PC-9 (cell line): ENCODE data around the gene ZSCAN1. TPM values are rescaled to one million over a fixed set of nuclear protein-coding genes. Genes with fewer than 3 reads are reported as not detected.
A peak's percentile ranks its signal among the peaks of the same experiment; 100 is the strongest.

Experiments used
- BruUV-seq: library from RNA; stranded (reverse); fragments of 400-500 nt; replicated peaks from 2 replicates; lab custom pipeline; 2021; lab: Mats Ljungman, UMichigan
- CTCF ChIA-PET: fragments of 300-600 bp; sonication (Branson Sonifier 250); formaldehyde crosslinking; loops from one replicate; lab custom pipeline; 2022; ENCODE audit warnings: antibody characterized with exemption; lab: Charles Lee
- POLR2A ChIA-PET: fragments of 300-600 bp; sonication (Branson Sonifier 250); formaldehyde crosslinking; loops from one replicate; lab custom pipeline; 2022; ENCODE audit warnings: antibody characterized with exemption; ENCODE audit not compliant: unreplicated experiment; lab: Charles Lee
- DNase-seq, 2 experiments: peaks; one replicate each; pipeline versions ENCODE4 v3.0.0 to v3.0.0-alpha.2; 2015 to 2022; ENCODE audit warnings: mixed read lengths in 1 of 2
- H2AFZ ChIP-seq: fragments of 200-600 bp; sonication (generic); 2 replicates; pipeline ENCODE4 v1.8.1; 2017; ENCODE audit warnings: antibody characterized with exemption
- H3F3A ChIP-seq: fragments of 200-600 bp; sonication (generic); 2 replicates; pipeline ENCODE4 v1.8.1; 2017; ENCODE audit warnings: antibody characterized with exemption, mild to moderate bottlenecking, low read depth; ENCODE audit not compliant: insufficient read depth
- H3K27ac ChIP-seq: fragments of 200-600 bp; sonication (generic); 2 replicates; pipeline ENCODE4 v1.6.1; 2016; ENCODE audit warnings: mixed run types
- H3K27me3 ChIP-seq: fragments of 200-600 bp; sonication (generic); 2 replicates; pipeline ENCODE4 v1.6.1; 2016; ENCODE audit warnings: low read depth, mixed run types; ENCODE audit not compliant: insufficient read depth
- H3K36me3 ChIP-seq: fragments of 200-600 bp; sonication (generic); 2 replicates; pipeline ENCODE4 v1.6.1; 2016; ENCODE audit warnings: low read depth, mixed run types
- H3K4me1 ChIP-seq: fragments of 200-600 bp; sonication (generic); replicated peaks from 2 replicates; pipeline ENCODE4 v1.6.1; 2016; ENCODE audit warnings: mixed run types; ENCODE audit not compliant: insufficient read depth
- H3K4me2 ChIP-seq: fragments of 200-600 bp; sonication (generic); 2 replicates; pipeline ENCODE4 v1.6.1; 2017; ENCODE audit warnings: mixed run types
- H3K4me3 ChIP-seq: fragments of 200-600 bp; sonication (generic); 2 replicates; pipeline ENCODE4 v1.6.1; 2016; ENCODE audit warnings: mixed run types
- H3K79me2 ChIP-seq: fragments of 200-600 bp; sonication (generic); 2 replicates; pipeline ENCODE4 v1.6.1; 2017; ENCODE audit warnings: low read depth, mixed run types
- H3K9me2 ChIP-seq: fragments of 200-600 bp; sonication (generic); 2 replicates; pipeline ENCODE4 v1.8.1; 2017; ENCODE audit warnings: mild to moderate bottlenecking; ENCODE audit not compliant: insufficient read depth
- H3K9me3 ChIP-seq: fragments of 200-600 bp; sonication (generic); 2 replicates; pipeline ENCODE4 v1.8.1; 2016; ENCODE audit warnings: low read depth; ENCODE audit not compliant: insufficient read depth
- H4K20me1 ChIP-seq: fragments of 200-600 bp; sonication (generic); 2 replicates; pipeline ENCODE4 v1.8.1; 2017; ENCODE audit not compliant: insufficient read depth
- CTCF ChIP-seq: fragments of 200-600 bp; sonication (generic); conservative IDR thresholded peaks from 2 replicates; pipeline ENCODE4 v1.6.1; 2017; ENCODE audit warnings: mixed run types, antibody characterized with exemption, mild to moderate bottlenecking, moderate library complexity
- EZH2 ChIP-seq: fragments of 200-600 bp; sonication (generic); IDR thresholded peaks from 2 replicates; pipeline ENCODE4 v1.8.0; 2017; ENCODE audit warnings: antibody characterized with exemption, low read depth
- intact Hi-C: fragments of 100-400 bp; cut with micrococcal nuclease; formaldehyde crosslinking; loops from one replicate; pipeline ENCODE4 v1.10.0; 2022; ENCODE audit not compliant: unreplicated experiment
- total RNA-seq: library from RNA; stranded (reverse); gene quantifications from 2 replicates; pipeline ENCODE4 v1.2.3, GENCODE V29; 2021

Gene ZSCAN1
- total RNA-seq, 1 experiment from 2014 or later, result not detected

- Histone ChIP-seq H3K4me1 (0 out of 2 replicates have a peak, but pooled peaks cover 10% of the 10 kb centered on the region), H3K9me2 (no peaks in the 10 kb centered on the region), H3K79me2 (peaks cover 13% of the 10 kb centered on the region), H3K36me3 (peaks cover 50% of the 10 kb centered on the region), H3K4me2 (peak overlapping the region; percentile 87), H3F3A (peaks cover 4% of the 10 kb centered on the region; the same call in 1 of the 2 replicates), H3K27me3 (no peaks in the 10 kb centered on the region), H2AFZ (peak overlapping the region; percentile 100), H4K20me1 (no peaks in the 10 kb centered on the region), H3K9me3 (peaks cover 50% of the 10 kb centered on the region), H3K4me3 (peak overlapping the region; percentile 96), H3K27ac (no peak overlapping the region)
- ChIA-PET POLR2A (no interaction called here), CTCF (interaction anchor here (0.6 to 0.8 kb wide), 4 partner anchors 15 to 517 kb away, joined by 3 to 4 read pairs (median 3); partner anchors contain the start of gene ZNF417)
- intact Hi-C loops, result loop anchor here (1.0 kb wide), 2 partner anchors 55 to 181 kb away; partner anchors contain the start of genes ZNF256 and ZNF274
- DNase-seq, result no peak
- BruUV-seq, result no TSS peak
- no peak for TF ChIP-seq CTCF
- no peak for TF ChIP-seq EZH2
Observed at GRCh38 chr19:58001895-58002369, 31.9 kb upstream of the ZSCAN1 start.

- Histone ChIP-seq H3F3A (peaks cover 4% of the 10 kb centered on the region; the same call in 1 of the 2 replicates), H3K36me3 (peaks cover 46% of the 10 kb centered on the region), H3K4me3 (peak within 1 kb of the TSS; percentile 96), H3K27me3 (no peaks in the 10 kb centered on the region), H2AFZ (peak within 1 kb of the TSS; percentile 100), H3K4me1 (0 out of 2 replicates have a peak, but pooled peaks cover 10% of the 10 kb centered on the region), H3K27ac (peak within 1 kb of the TSS; percentile 31), H3K9me2 (no peaks in the 10 kb centered on the region), H3K9me3 (peaks cover 48% of the 10 kb centered on the region), H3K79me2 (peaks cover 13% of the 10 kb centered on the region), H3K4me2 (peak within 1 kb of the TSS; percentile 87), H4K20me1 (no peaks in the 10 kb centered on the region)
- BruUV-seq, result TSS peak; percentile 58
- ChIA-PET CTCF (interaction anchor here (0.6 kb wide), 2 partner anchors 16 to 444 kb away, joined by 3 to 4 read pairs; no protein-coding TSS in a partner anchor), POLR2A (interaction anchor here (0.7 kb wide), 1 partner anchor 258 kb away, joined by 3 read pairs; no protein-coding TSS in a partner anchor)
- DNase-seq, result peak; percentile 69 to 84
- no peak for TF ChIP-seq EZH2
- no peak for TF ChIP-seq CTCF
- intact Hi-C loops, result loop anchor here (1.0 kb wide), 2 partner anchors 55 to 181 kb away; partner anchors contain the start of genes ZNF256 and ZNF274
Observed at GRCh38 chr19:58002384-58003173, 31.2 kb upstream of the ZSCAN1 start, which contains the start of gene ZNF606. Gene ZNF606 (minus strand): TSS chr19:58002820. CDS start chr19:58001319, 1,501 bp downstream.

GRCh38 chr19:58003174-58003828 is 30.5 kb upstream of the ZSCAN1 start:
- Histone ChIP-seq H2AFZ (peak overlapping the region; percentile 100), H3K9me2 (no peaks in the 10 kb centered on the region), H3K9me3 (peaks cover 42% of the 10 kb centered on the region), H3K79me2 (peaks cover 13% of the 10 kb centered on the region), H3K27me3 (no peaks in the 10 kb centered on the region), H3K4me3 (peak overlapping the region; percentile 96), H3K4me1 (0 out of 2 replicates have a peak, but pooled peaks cover 10% of the 10 kb centered on the region), H4K20me1 (no peaks in the 10 kb centered on the region), H3K4me2 (peak overlapping the region; percentile 87), H3F3A (peaks cover 4% of the 10 kb centered on the region; the same call in 1 of the 2 replicates), H3K27ac (no peak overlapping the region), H3K36me3 (peaks cover 39% of the 10 kb centered on the region)
- TF ChIP-seq EZH2 (no peak), CTCF (no peak)
- ChIA-PET POLR2A (interaction anchor here (0.7 kb wide), 1 partner anchor 259 kb away, joined by 3 read pairs; no protein-coding TSS in a partner anchor), CTCF (no interaction called here)
- no peak for DNase-seq
- BruUV-seq, result TSS peak; percentile 59
- intact Hi-C loops, result no loop called here
